AG08396 (cell line): Measurements from ENCODE around the gene NOTUM.

Source experiments
- DNase-seq: peaks from one replicate; pipeline ENCODE4 v3.0.0; 2012; ENCODE audit warnings: low spot score, mixed read lengths

The NOTUM gene

GRCh38 chr17:81961087-81961511, at the start of gene NOTUM:
Gene NOTUM, minus strand, starts transcription at chr17:81961187. Its CDS starts 278 bp downstream, at chr17:81960909.
- DNase-seq: peak; percentile 77

- no peak for DNase-seq
These were observed 48.4 kb upstream of the NOTUM start for GRCh38 chr17:82009413-82009812.

- no peak for DNase-seq
These were observed 48.0 kb upstream of the NOTUM start for GRCh38 chr17:82008941-82009405.

- DNase-seq: no peak
These were observed 47.4 kb upstream of the NOTUM start for GRCh38 chr17:82008258-82008940.

GRCh38 chr17:82007495-82008257, 46.7 kb upstream of the NOTUM start:
- no peak for DNase-seq

- no peak for DNase-seq
These were observed 46.2 kb upstream of the NOTUM start for GRCh38 chr17:82007228-82007494.

- peak; percentile 76 for DNase-seq
These were observed 45.7 kb upstream of the NOTUM start for GRCh38 chr17:82006468-82007227.

- DNase-seq: no peak
These were observed 44.8 kb upstream of the NOTUM start for GRCh38 chr17:82005701-82006348.

GRCh38 chr17:82004517-82005455, 43.8 kb upstream of the NOTUM start:
- DNase-seq: no peak

- DNase-seq: peak; percentile 97
These were observed 42.7 kb upstream of the NOTUM start for GRCh38 chr17:82003411-82004381.

GRCh38 chr17:82001571-82002056, 40.6 kb upstream of the NOTUM start:
- no peak for DNase-seq

- DNase-seq: no peak
These were observed 40.0 kb upstream of the NOTUM start for GRCh38 chr17:82000803-82001570.

- no peak for DNase-seq
These were observed 39.2 kb upstream of the NOTUM start for GRCh38 chr17:81999976-82000802.

- DNase-seq: no peak
These were observed 38.6 kb upstream of the NOTUM start for GRCh38 chr17:81999587-81999975.

- DNase-seq: no peak
These were observed 37.9 kb upstream of the NOTUM start for GRCh38 chr17:81998691-81999438.

- DNase-seq: no peak
These were observed 37.2 kb upstream of the NOTUM start for GRCh38 chr17:81998212-81998611.

GRCh38 chr17:81996757-81997441, 35.9 kb upstream of the NOTUM start:
- DNase-seq: no peak
